ENCODE data around the gene CTU2.
"Not testable (repeated sequence)": the region's sequence is repeated elsewhere in the genome, so short reads cannot be mapped to it uniquely, and the experiment has no call there.

The CTU2 gene

GRCh38 chr16:88706229-88706964 is at the start of gene CTU2, which contains the start of gene RNF166:
CTU2 (plus strand) TSS chr16:88706503; CDS start chr16:88706531, 28 bp downstream.
RNF166 (minus strand) TSS chr16:88706408; CDS start chr16:88706325, 83 bp downstream.
- peak; percentile 89 for DNase-seq

DNA sequence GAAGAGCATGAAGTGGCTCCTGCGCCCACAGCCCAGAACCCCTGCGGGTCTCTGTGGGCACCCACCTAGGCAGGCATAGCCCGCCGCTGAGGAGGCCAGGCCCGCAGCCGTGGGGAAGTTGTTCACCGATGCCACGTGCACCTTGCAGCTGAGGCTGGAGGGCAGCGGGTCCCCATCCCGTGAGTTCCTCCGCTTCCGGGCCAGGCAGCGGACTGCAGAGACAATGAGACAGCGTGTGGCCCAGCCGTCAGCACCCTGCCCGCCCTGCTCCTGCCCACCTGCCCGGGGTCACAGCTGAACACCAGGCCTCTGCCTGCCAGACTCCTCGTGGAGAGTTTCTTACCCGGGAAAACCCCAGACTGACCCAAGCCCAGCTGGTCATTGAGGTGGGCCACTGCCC is 48.9 kb upstream of the CTU2 start:
- DNase-seq, result no peak

DNA sequence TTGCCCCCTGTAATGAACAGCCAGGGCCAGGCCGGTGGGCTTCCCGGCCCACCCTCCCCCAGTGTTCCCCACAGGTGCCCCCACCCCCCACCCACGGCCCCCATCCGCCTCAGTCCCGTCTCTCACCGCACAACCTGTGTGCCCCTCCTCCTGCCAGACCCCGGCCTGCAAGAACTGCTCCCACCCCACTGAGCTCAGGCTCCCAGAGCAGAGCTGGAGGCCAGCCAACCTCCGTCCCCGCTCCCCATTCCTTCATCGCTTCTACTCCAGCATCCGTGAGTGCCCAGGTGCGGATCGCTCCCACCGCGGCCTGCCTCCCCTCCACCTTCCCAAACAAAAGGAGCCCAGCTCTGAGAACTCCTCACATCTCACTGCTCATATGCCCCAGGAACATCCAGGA is 47.6 kb upstream of the CTU2 start:
- no peak for DNase-seq

DNA sequence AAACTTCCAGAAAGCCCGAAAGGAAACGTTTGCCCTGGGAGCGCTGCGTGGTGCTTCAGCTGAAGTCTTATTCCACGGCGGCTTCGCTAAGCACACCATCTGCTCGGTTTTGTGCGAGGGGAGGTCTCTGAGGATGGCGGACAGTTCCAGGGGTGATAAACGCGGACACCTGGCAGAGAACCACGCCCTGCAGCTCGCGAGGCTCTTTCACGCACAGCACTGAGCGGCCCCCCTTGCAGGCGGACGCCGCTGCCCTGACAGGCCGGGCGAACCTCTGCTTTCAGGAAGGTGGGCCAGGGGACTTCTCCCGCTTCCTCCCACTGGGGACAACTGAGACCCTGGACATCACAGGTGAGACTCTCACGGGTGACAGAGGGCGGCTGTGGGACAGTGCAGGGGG is 47.1 kb upstream of the CTU2 start:
- DNase-seq, result no peak

- DNase-seq, result no peak
Measured at GRCh38 chr16:88661468-88661867, 44.8 kb upstream of the CTU2 start.

DNA sequence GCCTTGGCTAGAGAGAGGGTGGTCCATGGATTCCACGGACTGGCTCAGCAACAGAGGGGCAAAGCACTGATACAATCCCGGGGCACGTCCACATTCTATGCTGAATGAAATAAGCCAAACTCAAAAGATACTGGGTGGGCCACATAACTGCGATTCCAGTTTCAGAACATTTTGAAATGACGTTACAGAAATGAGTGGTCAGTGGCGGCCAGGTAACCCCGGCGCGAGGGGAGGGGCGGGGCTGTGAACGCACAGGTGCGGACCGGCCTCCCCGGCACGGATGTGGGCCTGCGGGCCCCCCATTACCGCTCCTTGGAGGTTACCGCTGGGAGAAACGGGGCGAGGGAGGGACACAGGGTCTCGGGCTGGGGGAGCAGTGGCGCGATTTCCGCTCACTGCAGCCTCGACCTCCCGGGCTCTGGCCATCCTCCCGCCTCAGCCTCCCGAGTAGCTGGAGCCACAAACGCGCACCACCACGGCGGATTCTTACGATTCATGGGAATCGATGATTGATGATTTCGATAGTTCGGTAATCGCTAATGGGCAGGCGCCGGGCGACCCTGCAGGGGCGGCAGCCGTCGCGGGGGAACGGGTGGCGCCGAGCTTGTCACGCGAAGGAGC is 44.0 kb upstream of the CTU2 start:
- DNase-seq, result no peak

DNA sequence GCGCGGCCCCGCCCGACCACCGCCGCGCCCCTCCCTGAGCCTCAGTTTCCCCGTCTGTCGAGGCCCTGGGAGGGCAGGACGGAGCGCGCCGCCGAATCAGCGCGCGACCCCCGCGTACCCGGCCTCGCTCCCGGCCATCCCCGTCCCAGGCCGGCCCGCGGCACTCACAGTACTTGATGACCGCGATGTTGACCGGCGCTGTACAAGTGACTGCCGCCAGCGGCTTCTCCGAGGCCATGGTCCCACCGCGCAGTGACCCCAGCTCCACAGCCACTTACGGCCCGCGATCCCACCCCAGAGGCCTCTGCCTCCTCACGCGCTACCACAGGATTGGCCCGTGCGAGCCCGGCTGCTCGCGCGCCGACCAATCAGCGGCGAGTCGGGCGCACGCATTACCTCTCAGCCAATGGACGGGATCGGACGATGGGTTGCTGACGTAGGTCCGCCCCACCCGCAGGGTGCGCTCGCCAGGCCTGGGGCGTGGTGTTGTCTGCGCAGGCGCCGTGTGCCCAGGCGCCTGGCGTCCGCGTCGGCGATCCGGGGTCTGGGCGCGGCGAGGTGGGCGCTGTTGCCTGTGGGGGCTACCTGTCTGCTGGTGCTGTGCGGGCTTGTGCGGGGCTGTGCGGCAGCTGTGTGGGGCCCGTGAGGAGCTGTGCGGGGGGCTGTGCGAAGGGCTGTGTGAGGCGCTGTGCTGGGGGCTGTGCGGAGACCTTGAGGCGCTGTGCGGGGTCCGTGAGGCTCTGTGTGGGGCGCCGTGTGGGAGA is 43.3 kb upstream of the CTU2 start, which contains the start of gene MVD:
Gene MVD, minus strand, starts transcription at position 249 of the 764 bp plus-strand sequence. Its CDS starts 11 bp downstream, at position 238.
- peak; percentile 97 for DNase-seq

DNA sequence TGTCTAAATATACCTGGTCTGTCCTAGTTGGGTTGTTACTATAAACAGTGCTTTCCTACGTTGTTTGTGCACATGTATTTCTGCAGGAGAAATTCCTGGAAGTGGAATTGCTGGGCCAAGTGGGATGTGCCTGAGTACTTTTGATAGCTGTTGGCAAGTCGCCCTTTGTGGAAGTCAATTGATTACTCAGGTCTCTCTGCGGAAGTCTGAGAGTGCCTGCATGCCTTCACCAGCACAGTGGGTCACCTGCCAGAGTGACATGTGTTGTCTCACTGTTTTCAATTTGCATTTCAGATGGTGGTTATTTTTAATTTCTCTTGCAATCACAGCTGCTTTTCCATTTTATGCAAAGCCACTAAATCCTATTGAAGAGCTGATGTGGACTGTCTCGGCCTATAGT is 41.2 kb upstream of the CTU2 start:
- no peak for DNase-seq

DNA sequence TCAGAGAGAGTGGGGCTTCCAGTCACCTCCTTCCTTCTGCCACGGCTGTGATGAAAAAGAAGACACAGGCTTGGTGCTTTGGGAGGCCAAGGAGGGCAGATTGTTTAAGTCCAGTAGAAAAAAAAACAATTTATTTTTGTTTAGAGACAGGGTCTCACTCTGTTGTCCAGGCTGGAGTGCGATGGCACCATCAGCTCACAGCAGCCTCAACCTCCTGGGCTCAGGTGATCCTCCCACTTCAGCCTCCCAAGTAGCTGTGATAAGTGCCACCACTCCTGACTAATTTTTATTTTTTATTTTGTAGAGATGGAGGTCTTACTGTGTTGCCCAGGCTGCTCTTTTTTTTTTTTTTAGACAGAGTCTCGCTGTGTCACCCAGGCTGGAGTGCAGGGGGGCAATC is 40.7 kb upstream of the CTU2 start:
- DNase-seq, result no peak

DNA sequence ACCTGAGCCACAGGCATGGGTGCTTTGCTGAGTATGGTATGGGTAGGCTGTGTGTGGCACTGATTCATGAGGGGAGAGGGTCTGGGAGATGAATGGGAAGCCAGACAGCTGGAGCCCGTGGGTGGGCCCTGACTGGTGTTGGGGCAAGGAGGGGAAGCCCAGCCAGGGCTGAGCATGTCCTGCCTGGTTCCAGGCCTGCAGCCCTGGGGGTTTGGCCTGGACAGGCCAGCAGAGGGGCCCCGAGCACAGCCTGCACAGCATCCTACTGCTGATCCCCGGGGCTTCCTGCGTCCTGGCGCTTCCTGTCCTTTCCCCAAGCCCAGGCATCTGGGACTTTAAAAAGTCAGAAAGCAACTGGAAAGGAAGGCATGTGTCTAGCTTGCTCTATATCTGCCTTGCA is 38.8 kb upstream of the CTU2 start:
- no peak for DNase-seq

- not testable (repeated sequence) for DNase-seq
Measured at GRCh38 chr16:88669493-88669892, 36.8 kb upstream of the CTU2 start.

GRCh38 chr16:88669980-88670379 is 36.3 kb upstream of the CTU2 start:
- no peak for DNase-seq

DNA sequence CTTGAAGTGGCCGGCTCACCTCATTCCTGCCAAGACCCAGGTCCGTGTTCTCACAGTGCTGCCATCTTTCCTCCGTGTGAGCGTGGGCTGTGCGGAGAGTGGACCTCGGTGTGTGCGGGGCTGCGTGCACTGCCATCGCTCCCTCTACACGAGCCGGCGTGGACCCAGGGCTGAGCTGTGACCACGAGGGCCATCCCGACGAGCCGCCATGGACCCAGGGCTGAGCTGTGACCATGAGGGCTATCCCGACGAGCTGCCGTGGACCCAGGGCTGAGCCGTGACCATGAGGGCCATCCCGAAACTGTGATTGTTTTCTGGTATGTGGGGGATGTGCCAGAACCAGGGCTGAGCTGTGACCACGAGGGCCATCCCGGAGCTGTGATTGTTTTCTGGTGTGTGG is 34.5 kb upstream of the CTU2 start:
- DNase-seq, result no peak

GRCh38 chr16:88672776-88673175 is 33.5 kb upstream of the CTU2 start:
- DNase-seq, result no peak

DNA sequence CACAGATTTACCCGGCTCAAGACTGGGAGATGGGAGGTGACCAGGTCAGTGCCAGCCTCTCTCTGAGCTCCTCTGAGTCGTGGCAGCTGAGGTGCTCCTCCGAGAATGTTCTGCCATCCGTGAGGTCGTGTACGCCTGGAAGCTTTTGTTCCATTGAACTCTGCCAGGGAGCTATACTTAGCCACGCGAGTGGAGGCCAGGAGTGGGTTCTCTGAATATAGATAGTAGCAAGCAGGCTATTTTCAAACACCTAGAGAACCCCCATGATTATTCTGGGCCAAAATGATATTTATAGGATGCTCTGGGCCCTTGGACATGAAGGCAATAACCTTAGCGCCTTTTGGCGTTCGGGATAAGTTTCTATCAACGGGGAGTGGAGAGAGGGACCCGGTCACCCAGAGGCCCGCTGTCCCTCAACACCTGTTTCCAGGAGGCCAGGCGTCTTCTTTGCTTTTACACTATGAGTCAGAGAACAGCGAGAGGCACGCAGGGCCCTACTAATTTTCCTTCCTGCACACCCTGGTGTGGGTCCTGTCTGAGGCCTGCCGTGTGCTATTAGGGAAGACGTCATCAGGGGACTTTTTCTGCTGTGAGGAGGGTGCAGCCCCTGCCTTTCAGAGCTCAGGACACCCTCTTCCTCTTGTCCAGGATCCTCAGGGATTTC is 32.5 kb upstream of the CTU2 start:
- no peak for DNase-seq

DNA sequence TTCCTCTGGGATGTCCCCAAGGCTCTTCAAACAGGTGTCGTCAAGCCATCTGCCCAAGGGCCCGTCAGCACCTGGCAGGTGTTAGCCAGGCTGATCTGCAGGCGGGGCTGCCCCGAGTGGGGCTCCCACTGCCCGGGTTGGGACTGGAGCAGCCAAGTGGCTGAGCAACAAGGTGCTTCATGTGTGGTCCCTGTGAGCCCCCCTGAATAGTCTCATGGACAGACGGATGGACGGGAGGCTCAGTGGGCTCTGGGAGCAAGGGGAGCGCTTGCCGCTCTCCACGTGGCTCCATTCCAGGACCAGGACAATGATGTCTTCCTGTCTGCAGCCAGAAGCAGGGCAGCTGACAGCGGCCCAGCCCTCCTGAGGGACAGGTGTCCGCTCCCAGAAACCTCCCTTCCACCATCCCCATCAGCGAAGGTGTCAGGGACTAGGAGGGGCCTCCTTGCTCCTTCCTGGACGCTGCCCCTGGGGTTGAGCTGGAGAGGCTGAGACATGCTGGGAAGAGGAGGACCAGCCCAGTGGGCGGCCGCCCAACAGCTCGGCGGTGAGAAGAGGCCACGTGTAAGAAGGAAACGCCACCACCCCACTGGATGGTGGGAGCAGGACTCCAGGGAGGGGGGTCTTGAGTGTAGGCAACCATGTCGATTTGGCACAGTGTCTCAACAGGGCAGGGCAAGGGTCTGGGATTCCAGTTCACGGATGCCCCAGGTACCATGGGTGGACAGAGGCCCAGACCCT is 29.6 kb upstream of the CTU2 start:
- DNase-seq, result no peak

DNA sequence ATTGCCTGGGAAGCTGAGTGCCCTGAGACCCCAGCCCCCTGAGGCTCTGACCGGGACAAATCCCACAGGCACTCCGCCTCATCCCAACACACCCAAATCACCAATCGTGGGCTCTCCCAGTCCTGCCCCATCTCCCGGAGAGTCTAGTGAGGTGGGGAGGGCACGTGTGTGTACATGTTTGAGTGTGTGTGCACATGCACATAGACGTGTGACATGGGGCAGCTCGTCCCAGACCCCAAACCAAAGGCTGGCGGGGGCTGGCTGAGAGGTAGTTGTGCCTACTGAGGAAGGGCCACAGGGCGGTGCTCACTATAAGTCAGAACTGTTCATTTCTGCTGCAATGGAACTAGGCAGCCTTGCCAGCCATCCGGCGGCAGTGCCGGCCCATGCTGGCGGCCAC is 28.6 kb upstream of the CTU2 start:
- no peak for DNase-seq

- no peak for DNase-seq
Measured at GRCh38 chr16:88678224-88678979, 27.9 kb upstream of the CTU2 start.

GRCh38 chr16:88680554-88681083 is 25.7 kb upstream of the CTU2 start:
- DNase-seq, result no peak

DNA sequence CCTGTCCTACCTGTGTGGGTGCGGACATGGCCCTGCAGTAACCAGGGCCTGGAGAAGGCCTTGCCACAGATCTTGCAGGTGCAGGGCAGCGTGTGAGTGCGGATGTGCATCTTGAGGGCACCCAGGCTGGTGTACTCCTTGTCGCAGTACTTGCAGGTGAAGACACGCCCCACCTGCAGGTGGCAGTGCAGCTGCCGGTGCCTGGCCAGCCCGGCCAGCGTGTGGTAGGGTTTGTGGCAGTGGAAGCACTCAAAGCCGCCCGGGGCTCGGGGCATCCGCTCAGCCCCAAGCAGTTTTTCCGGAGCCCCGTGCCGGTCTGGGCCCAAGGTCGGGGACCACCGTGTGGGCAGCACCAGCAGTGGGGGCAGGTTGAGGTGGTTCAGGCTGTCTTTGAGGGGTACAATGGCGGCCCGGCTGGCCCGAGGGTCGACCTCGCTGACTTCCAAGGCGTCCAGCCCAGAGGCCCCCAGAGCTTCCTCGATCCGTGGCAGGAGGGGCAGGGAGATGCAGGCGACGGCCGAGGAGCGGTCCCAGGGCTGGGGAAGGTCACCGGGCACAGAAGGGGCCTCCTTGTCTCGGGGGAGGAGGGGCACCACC is 25.1 kb upstream of the CTU2 start:
- peak; percentile 58 for DNase-seq

Data from CD4-positive, alpha-beta T cell treated with Interferon gamma for 1 hour (primary cell).